IMR-90 (cell line): Measurements from ENCODE around the gene C1QTNF5. TPM values are rescaled to one million over a fixed set of nuclear protein-coding genes. Genes with fewer than 3 reads are reported as not detected.

Source experiments
- ATAC-seq: fragments of 200-7000 bp; cut with Tn5 transposase; 2 replicates; pipeline ENCODE4 v1.9.1; 2020; ENCODE audit warnings: low read depth, mild to moderate bottlenecking, moderate library complexity
- BruUV-seq: library from RNA; stranded (reverse); fragments of 400-500 nt; replicated peaks from 2 replicates; lab custom pipeline; 2021; lab: Mats Ljungman, UMichigan
- CTCF ChIA-PET: fragments of 300-600 bp; formaldehyde crosslinking; extraction: SDS; loops from one replicate; lab custom pipeline; 2021; ENCODE audit warnings: antibody characterized with exemption; lab: Yijun Ruan, JAX
- POLR2A ChIA-PET: fragments of 300-600 bp; sonication (Branson Sonifier 250); formaldehyde crosslinking; loops from one replicate; lab custom pipeline; 2022; ENCODE audit warnings: antibody characterized with exemption; ENCODE audit not compliant: unreplicated experiment; lab: Charles Lee
- DNase-seq: peaks from one replicate; pipeline ENCODE4 v3.0.0; 2013
- H2AFZ ChIP-seq: replicated peaks from 2 replicates; pipeline ENCODE3; 2013; ENCODE audit warnings: low read length, mild to moderate bottlenecking; ENCODE audit not compliant: poor library complexity
- H2AK5ac ChIP-seq: 2 replicates; pipeline ENCODE4 v1.6.1; 2013; ENCODE audit warnings: low read depth, low read length, inconsistent platforms
- H2AK9ac ChIP-seq: replicated peaks from 2 replicates; pipeline ENCODE3; 2013; ENCODE audit warnings: mild to moderate bottlenecking, low read depth, low read length, moderate library complexity; ENCODE audit not compliant: poor library complexity
- H2BK120ac ChIP-seq: 2 replicates; pipeline ENCODE4 v1.6.1; 2013; ENCODE audit warnings: low read depth, low read length, inconsistent platforms
- H2BK15ac ChIP-seq: 3 replicates; pipeline ENCODE4 v1.6.1; 2013; ENCODE audit warnings: low read depth, low read length, inconsistent platforms
- H2BK20ac ChIP-seq: 2 replicates; pipeline ENCODE4 v1.6.1; 2013; ENCODE audit warnings: low read depth, mild to moderate bottlenecking, inconsistent platforms, low read length, moderate library complexity
- H2BK5ac ChIP-seq: 2 replicates; pipeline ENCODE4 v1.6.1; 2013; ENCODE audit warnings: mild to moderate bottlenecking, low read depth, low read length, inconsistent platforms; ENCODE audit not compliant: poor library complexity, severe bottlenecking
- H3K14ac ChIP-seq: replicated peaks from 2 replicates; pipeline ENCODE4 v1.6.1; 2013; ENCODE audit warnings: low read depth, low read length, inconsistent platforms
- H3K18ac ChIP-seq: 2 replicates; pipeline ENCODE4 v1.6.1; 2013; ENCODE audit warnings: low read depth, low read length, control low read depth
- H3K23ac ChIP-seq: 2 replicates; pipeline ENCODE4 v1.6.1; 2013; ENCODE audit warnings: low read depth, low read length, inconsistent platforms
- H3K27ac ChIP-seq: 2 replicates; pipeline ENCODE4 v1.5.1; 2013; ENCODE audit warnings: mild to moderate bottlenecking, control low read depth, low read length; ENCODE audit not compliant: insufficient read depth
- H3K27me3 ChIP-seq: 2 replicates; pipeline ENCODE4 v1.6.1; 2013; ENCODE audit warnings: low read length; ENCODE audit not compliant: control insufficient read depth, insufficient read depth
- H3K36me3 ChIP-seq: 2 replicates; pipeline ENCODE4 v1.6.1; 2013; ENCODE audit warnings: low read length, mixed read lengths; ENCODE audit not compliant: control insufficient read depth, insufficient read depth
- H3K4ac ChIP-seq: 2 replicates; pipeline ENCODE4 v1.6.1; 2013; ENCODE audit warnings: low read depth, low read length, inconsistent platforms
- H3K4me1 ChIP-seq: 2 replicates; pipeline ENCODE4 v1.6.1; 2013; ENCODE audit warnings: low read length, mixed read lengths; ENCODE audit not compliant: control insufficient read depth, insufficient read depth
- H3K4me2 ChIP-seq: 2 replicates; pipeline ENCODE4 v1.6.1; 2013; ENCODE audit warnings: low read depth, mild to moderate bottlenecking, control low read depth, low read length, moderate library complexity
- H3K4me3 ChIP-seq: 2 replicates; pipeline ENCODE4 v1.5.1; 2013; ENCODE audit warnings: low read depth, mild to moderate bottlenecking, control low read depth, low read length, moderate library complexity; ENCODE audit not compliant: insufficient read depth
- H3K56ac ChIP-seq: 2 replicates; pipeline ENCODE4 v1.6.1; 2013; ENCODE audit warnings: low read length, inconsistent platforms; ENCODE audit not compliant: insufficient read depth; ENCODE audit errors: extremely low read depth
- H3K79me1 ChIP-seq, 2 experiments: 2 replicates each; pipeline ENCODE4 v1.6.1; 2013; ENCODE audit warnings: low read length in 2 of 2, inconsistent platforms in 1 of 2, low read depth in 1 of 2
- H3K9ac ChIP-seq: 2 replicates; pipeline ENCODE4 v1.6.1; 2013; ENCODE audit warnings: low read depth, low read length, control low read depth
- H3K9me1 ChIP-seq: 2 replicates; pipeline ENCODE4 v1.6.1; 2013; ENCODE audit warnings: low read length, inconsistent platforms; ENCODE audit not compliant: insufficient read depth
- H3K9me3 ChIP-seq: 2 replicates; pipeline ENCODE4 v1.6.1; 2013; ENCODE audit warnings: low read length; ENCODE audit not compliant: control insufficient read depth, insufficient read depth
- H4K20me1 ChIP-seq: 2 replicates; pipeline ENCODE4 v1.6.1; 2013; ENCODE audit warnings: low read length, inconsistent platforms; ENCODE audit not compliant: insufficient read depth
- H4K5ac ChIP-seq: 2 replicates; pipeline ENCODE4 v1.6.1; 2013; ENCODE audit warnings: mild to moderate bottlenecking, low read depth, low read length, control low read depth
- H4K8ac ChIP-seq, 2 experiments: 2 replicates each; pipeline ENCODE4 v1.6.1; 2013; ENCODE audit warnings: low read depth in 2 of 2, low read length in 2 of 2, control low read depth in 1 of 2, inconsistent platforms in 1 of 2
- H4K91ac ChIP-seq: 2 replicates; pipeline ENCODE4 v1.6.1; 2013; ENCODE audit warnings: low read depth, low read length, inconsistent platforms; ENCODE audit not compliant: insufficient read depth
- BHLHE40 ChIP-seq: fragments of 150-350 bp; IDR thresholded peaks from 2 replicates; pipeline ENCODE4 v1.6.1; 2016; ENCODE audit warnings: mild to moderate bottlenecking, low read depth, low read length
- CEBPB ChIP-seq: IDR thresholded peaks from 2 replicates; pipeline ENCODE4 v1.6.1; 2012; ENCODE audit warnings: low read depth, low read length, improper control_type of control experiment
- ELK1 ChIP-seq: fragments of 150-350 bp; IDR thresholded peaks from 2 replicates; pipeline ENCODE4 v1.6.1; 2016; ENCODE audit warnings: low read depth, mild to moderate bottlenecking, low read length, moderate library complexity, borderline replicate concordance
- FOS ChIP-seq: fragments of 150-350 bp; IDR thresholded peaks from 2 replicates; pipeline ENCODE4 v1.6.1; 2016; ENCODE audit warnings: low read depth, low read length
- MAZ ChIP-seq: IDR thresholded peaks from 2 replicates; pipeline ENCODE4 v1.6.1; 2012; ENCODE audit warnings: low read depth, mild to moderate bottlenecking, low read length, improper control_type of control experiment, moderate library complexity, borderline replicate concordance
- MXI1 ChIP-seq: IDR thresholded peaks from 2 replicates; pipeline ENCODE4 v1.6.1; 2012; ENCODE audit warnings: low read depth, mild to moderate bottlenecking, low read length, moderate library complexity, borderline replicate concordance
- NFE2L2 ChIP-seq: fragments of 150-350 bp; IDR thresholded peaks from 2 replicates; pipeline ENCODE4 v1.6.1; 2016; ENCODE audit warnings: low read depth, mild to moderate bottlenecking, low read length
- POLR2A ChIP-seq: IDR thresholded peaks from 2 replicates; pipeline ENCODE4 v1.6.1; 2012; ENCODE audit warnings: mild to moderate bottlenecking, low read depth, low read length
- WGBS, 2 experiments: methylation state at CpG; one replicate each; pipeline versions ENCODE4 v1.1.5 to v1.1.7; 2013; ENCODE audit warnings: missing lambda C conversion rate in 2 of 2; ENCODE audit not compliant: insufficient read length in 1 of 2; ENCODE audit errors: extremely low coverage in 2 of 2; 5-methylcytosine and 5-hydroxymethylcytosine counted together
- dilution Hi-C: fragments of 300-500 bp; cut with HindIII; formaldehyde crosslinking; loops from one replicate; pipeline ENCODE4 v1.14.3; 2018; ENCODE audit warnings: low sequenced_read_pairs; ENCODE audit not compliant: unreplicated experiment
- in situ Hi-C: fragments of 300-500 bp; cut with MboI; formaldehyde crosslinking; loops from 3 replicates; pipeline ENCODE4 v1.14.3; 2019; ENCODE audit warnings: low sequenced_read_pairs, inconsistent platforms, mixed read lengths
- intact Hi-C: fragments of 100-400 bp; cut with micrococcal nuclease; formaldehyde crosslinking; loops from 2 replicates; pipeline ENCODE4 v1.10.0; 2022
- polyA plus RNA-seq, 3 experiments: library from polyadenylated mRNA; depleted of rRNA; stranded (reverse); fragments of >200 nt; gene quantifications; 2 replicates each; pipeline ENCODE4 v1.2.3, GENCODE V29; 2012; ENCODE audit warnings: low replicate concordance in 1 of 3
- total RNA-seq: library from RNA; depleted of rRNA; stranded (reverse); fragments of >200 nt; gene quantifications from 2 replicates; pipeline ENCODE4 v1.2.3, GENCODE V29; 2012
- TF ChIP-seq, protein P1 (sequence below): fragments of 150-350 bp; IDR thresholded peaks from 2 replicates; pipeline ENCODE4 v1.6.1; 2017; ENCODE audit warnings: mild to moderate bottlenecking, antibody characterized with exemption, low read length, low read depth
- TF ChIP-seq, protein P2 (sequence below): conservative IDR thresholded peaks from 2 replicates; pipeline ENCODE4 v1.5.1; 2012; ENCODE audit warnings: mild to moderate bottlenecking, low read depth, low read length, improper control_type of control experiment

C1QTNF5 gene
- total and polyA plus RNA-seq, 2 of the 4 experiments (the other 2 are of a cell fraction) = 2.0 to 5.4 TPM

GRCh38 chr11:119299416-119299815 lies 41.3 kb downstream of the C1QTNF5 start:
- H4K91ac ChIP-seq = no peak overlapping the region
- peak overlapping the region; percentile 29 for H2AK9ac ChIP-seq
- no peak overlapping the region for H2BK20ac ChIP-seq
- no peak overlapping the region for H3K27ac ChIP-seq
- in situ Hi-C loops = no loop called here
- no TSS peak for BruUV-seq
- POLR2A ChIA-PET = no interaction called here
- TF ChIP-seq, protein P1, sequence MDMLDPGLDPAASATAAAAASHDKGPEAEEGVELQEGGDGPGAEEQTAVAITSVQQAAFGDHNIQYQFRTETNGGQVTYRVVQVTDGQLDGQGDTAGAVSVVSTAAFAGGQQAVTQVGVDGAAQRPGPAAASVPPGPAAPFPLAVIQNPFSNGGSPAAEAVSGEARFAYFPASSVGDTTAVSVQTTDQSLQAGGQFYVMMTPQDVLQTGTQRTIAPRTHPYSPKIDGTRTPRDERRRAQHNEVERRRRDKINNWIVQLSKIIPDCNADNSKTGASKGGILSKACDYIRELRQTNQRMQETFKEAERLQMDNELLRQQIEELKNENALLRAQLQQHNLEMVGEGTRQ = no peak
- TF ChIP-seq CEBPB (no peak), MXI1 (no peak), BHLHE40 (no peak), FOS (no peak), ELK1 (no peak), POLR2A (no peak), NFE2L2 (no peak), MAZ (no peak)
- TF ChIP-seq, protein P2, sequence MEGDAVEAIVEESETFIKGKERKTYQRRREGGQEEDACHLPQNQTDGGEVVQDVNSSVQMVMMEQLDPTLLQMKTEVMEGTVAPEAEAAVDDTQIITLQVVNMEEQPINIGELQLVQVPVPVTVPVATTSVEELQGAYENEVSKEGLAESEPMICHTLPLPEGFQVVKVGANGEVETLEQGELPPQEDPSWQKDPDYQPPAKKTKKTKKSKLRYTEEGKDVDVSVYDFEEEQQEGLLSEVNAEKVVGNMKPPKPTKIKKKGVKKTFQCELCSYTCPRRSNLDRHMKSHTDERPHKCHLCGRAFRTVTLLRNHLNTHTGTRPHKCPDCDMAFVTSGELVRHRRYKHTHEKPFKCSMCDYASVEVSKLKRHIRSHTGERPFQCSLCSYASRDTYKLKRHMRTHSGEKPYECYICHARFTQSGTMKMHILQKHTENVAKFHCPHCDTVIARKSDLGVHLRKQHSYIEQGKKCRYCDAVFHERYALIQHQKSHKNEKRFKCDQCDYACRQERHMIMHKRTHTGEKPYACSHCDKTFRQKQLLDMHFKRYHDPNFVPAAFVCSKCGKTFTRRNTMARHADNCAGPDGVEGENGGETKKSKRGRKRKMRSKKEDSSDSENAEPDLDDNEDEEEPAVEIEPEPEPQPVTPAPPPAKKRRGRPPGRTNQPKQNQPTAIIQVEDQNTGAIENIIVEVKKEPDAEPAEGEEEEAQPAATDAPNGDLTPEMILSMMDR = no peak
- H3K18ac ChIP-seq = no peak overlapping the region
- H3K9me3 ChIP-seq = no peaks in the 10 kb centered on the region
- H3K4ac ChIP-seq = no peak overlapping the region
- intact Hi-C loops = no loop called here
- H2AK5ac ChIP-seq = no peak overlapping the region
- peaks cover 10 to 50% of the 10 kb centered on the region in 2 experiments for H3K79me1 ChIP-seq
- no peak overlapping the region for H3K9ac ChIP-seq
- WGBS, 2 experiments = 100% methylated on average over 4 of the region's 9 CpGs; no CpG with 5 or more reads in 1 of the 2 experiments
- peaks cover 5% of the 10 kb centered on the region; the same call in 1 of the 2 replicates for H3K9me1 ChIP-seq
- peaks cover 32% of the 10 kb centered on the region for H3K36me3 ChIP-seq
- H3K27me3 ChIP-seq = no peaks in the 10 kb centered on the region
- H4K8ac ChIP-seq = no peak overlapping the region
- H2BK120ac ChIP-seq = no peak overlapping the region
- H3K23ac ChIP-seq = no peak overlapping the region
- no peak overlapping the region for H2AFZ ChIP-seq
- no peak overlapping the region for H4K5ac ChIP-seq
- H3K4me1 ChIP-seq = no peaks in the 10 kb centered on the region
- H3K4me2 ChIP-seq = no peak overlapping the region
- H2BK5ac ChIP-seq = no peak overlapping the region
- no peaks in the 10 kb centered on the region for H4K20me1 ChIP-seq
- H3K4me3 ChIP-seq = no peak overlapping the region
- H3K56ac ChIP-seq = no peak overlapping the region
- DNase-seq = no peak
- H2BK15ac ChIP-seq = no peak overlapping the region
- ATAC-seq = no peak
- dilution Hi-C loops = no loop called here
- H3K14ac ChIP-seq = no peak overlapping the region
- CTCF ChIA-PET = interaction anchor here (1.1 kb wide), 1 partner anchor 15 kb away, joined by 3 read pairs; no protein-coding TSS in a partner anchor
